IPS-NIHi7 (cell line): ENCODE measurements around the gene MICA.

Experiments
- DNase-seq: peaks from one replicate; pipeline ENCODE4 v3.0.0; 2012; ENCODE audit warnings: mixed read lengths; ENCODE audit errors: extremely low spot score

MICA gene

GRCh38 chr6:31460361-31461025, 57.1 kb downstream of the MICA start:
- no peak for DNase-seq

- no peak for DNase-seq
Observed at GRCh38 chr6:31462026-31462963, 58.9 kb downstream of the MICA start.

- peak; percentile 98 for DNase-seq
Observed at GRCh38 chr6:31462964-31463870, 59.8 kb downstream of the MICA start.

- no peak for DNase-seq
Observed at GRCh38 chr6:31464252-31465184, 61.1 kb downstream of the MICA start.
